Measurements from ENCODE around the gene RELL2. TPM values are rescaled to one million over a fixed set of nuclear protein-coding genes. Genes with fewer than 3 reads are reported as not detected.

Gene RELL2
- total RNA-seq, 1 donor from 2014 or later = 12.9 TPM

DNA sequence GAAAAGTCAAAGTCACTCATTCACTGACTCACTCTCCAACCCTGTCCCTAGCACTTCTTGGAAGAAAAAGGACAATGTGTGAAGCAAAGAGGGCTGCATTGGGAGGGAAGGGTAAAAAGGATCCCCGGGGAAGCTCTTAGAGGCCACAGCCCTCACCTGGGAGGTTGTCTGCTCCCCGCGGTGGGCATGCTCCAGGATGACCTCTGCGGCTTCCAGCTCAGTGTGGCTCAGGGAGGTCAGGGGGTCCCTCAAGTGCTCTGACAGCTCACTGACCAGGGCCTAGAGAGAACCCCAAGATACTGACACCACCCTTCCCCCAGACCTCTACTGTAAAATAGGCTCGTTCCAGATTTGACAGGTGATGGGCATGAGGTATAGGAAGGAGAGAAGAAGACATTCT, 10.4 kb downstream of the RELL2 start:
- no peak overlapping the region for H2AFZ ChIP-seq (ENCODE audit: low read depth, low read length)
- H3K4me1 Mint-ChIP-seq (ENCODE audit: low read depth, unreplicated experiment) = peaks cover 10% of the 10 kb centered on the region
- peaks cover 10% of the 10 kb centered on the region for H3K4me1 ChIP-seq (ENCODE audit: insufficient read depth, low read length)
- H3K27me3 Mint-ChIP-seq (ENCODE audit: low read depth, unreplicated experiment) = no peaks in the 10 kb centered on the region
- no peak overlapping the region for H3K9ac ChIP-seq (ENCODE audit: low read length)
- H3K4me3 ChIP-seq (ENCODE audit: insufficient read depth, low read depth, low read length) = no peak overlapping the region
- no peaks in the 10 kb centered on the region for H3K9me3 ChIP-seq (ENCODE audit: insufficient read depth, low read depth, low read length)
- H4K20me1 ChIP-seq (ENCODE audit: insufficient read depth, low read length) = peaks cover 14% of the 10 kb centered on the region
- FAIRE-seq (no peak), DNase-seq (ENCODE audit: low read depth) (no peak)
- H3K27ac Mint-ChIP-seq (ENCODE audit: unreplicated experiment) = no peak overlapping the region
- peaks cover 3% of the 10 kb centered on the region for H3K79me2 ChIP-seq (ENCODE audit: insufficient read depth, low read length)
- H3K36me3 ChIP-seq (ENCODE audit: insufficient read depth, low read length) = peaks cover 7% of the 10 kb centered on the region
- H3K36me3 Mint-ChIP-seq (ENCODE audit: low read depth, unreplicated experiment) = peaks cover 34% of the 10 kb centered on the region
- no peak overlapping the region for H3K4me2 ChIP-seq (ENCODE audit: low read length)
- TF ChIP-seq CTCF (IDR thresholded peaks at IDR 0.05; ENCODE audit: insufficient read depth, low read depth, low read length) (no peak), EZH2 (IDR thresholded peaks at IDR 0.05; ENCODE audit: insufficient read depth, low read length) (no peak)
- H3K27ac ChIP-seq (ENCODE audit: low read depth, low read length) = no peak overlapping the region
- H3K9me3 Mint-ChIP-seq (ENCODE audit: unreplicated experiment) = no peaks in the 10 kb centered on the region
- no peak overlapping the region for H3K4me3 Mint-ChIP-seq (ENCODE audit: unreplicated experiment)
- H3K27me3 ChIP-seq (ENCODE audit: insufficient read depth, low read length) = no peaks in the 10 kb centered on the region

GRCh38 chr5:141647851-141648250, 11.1 kb downstream of the RELL2 start:
- DNase-seq (ENCODE audit: low read depth) = no peak
- peaks cover 38% of the 10 kb centered on the region for H3K36me3 Mint-ChIP-seq (ENCODE audit: low read depth, unreplicated experiment)
- Histone ChIP-seq H3K4me3 (ENCODE audit: insufficient read depth, low read depth, low read length) (no peak overlapping the region), H3K27ac (ENCODE audit: low read depth, low read length) (no peak overlapping the region), H3K4me2 (ENCODE audit: low read length) (no peak overlapping the region), H3K9me3 (ENCODE audit: insufficient read depth, low read depth, low read length) (no peaks in the 10 kb centered on the region), H2AFZ (ENCODE audit: low read depth, low read length) (no peak overlapping the region), H3K4me1 (ENCODE audit: insufficient read depth, low read length) (peaks cover 10% of the 10 kb centered on the region), H3K9ac (ENCODE audit: low read length) (no peak overlapping the region), H4K20me1 (ENCODE audit: insufficient read depth, low read length) (peaks cover 11% of the 10 kb centered on the region), H3K79me2 (ENCODE audit: insufficient read depth, low read length) (peaks cover 3% of the 10 kb centered on the region), H3K36me3 (ENCODE audit: insufficient read depth, low read length) (peaks cover 7% of the 10 kb centered on the region), H3K27me3 (ENCODE audit: insufficient read depth, low read length) (no peaks in the 10 kb centered on the region)
- FAIRE-seq = no peak
- H3K27ac Mint-ChIP-seq (ENCODE audit: unreplicated experiment) = no peak overlapping the region
- TF ChIP-seq EZH2 (IDR thresholded peaks at IDR 0.05; ENCODE audit: insufficient read depth, low read length) (no peak), CTCF (IDR thresholded peaks at IDR 0.05; ENCODE audit: insufficient read depth, low read depth, low read length) (no peak)
- peaks cover 8% of the 10 kb centered on the region for H3K4me1 Mint-ChIP-seq (ENCODE audit: low read depth, unreplicated experiment)
- no peaks in the 10 kb centered on the region for H3K27me3 Mint-ChIP-seq (ENCODE audit: low read depth, unreplicated experiment)
- no peaks in the 10 kb centered on the region for H3K9me3 Mint-ChIP-seq (ENCODE audit: unreplicated experiment)
- H3K4me3 Mint-ChIP-seq (ENCODE audit: unreplicated experiment) = no peak overlapping the region

DNA sequence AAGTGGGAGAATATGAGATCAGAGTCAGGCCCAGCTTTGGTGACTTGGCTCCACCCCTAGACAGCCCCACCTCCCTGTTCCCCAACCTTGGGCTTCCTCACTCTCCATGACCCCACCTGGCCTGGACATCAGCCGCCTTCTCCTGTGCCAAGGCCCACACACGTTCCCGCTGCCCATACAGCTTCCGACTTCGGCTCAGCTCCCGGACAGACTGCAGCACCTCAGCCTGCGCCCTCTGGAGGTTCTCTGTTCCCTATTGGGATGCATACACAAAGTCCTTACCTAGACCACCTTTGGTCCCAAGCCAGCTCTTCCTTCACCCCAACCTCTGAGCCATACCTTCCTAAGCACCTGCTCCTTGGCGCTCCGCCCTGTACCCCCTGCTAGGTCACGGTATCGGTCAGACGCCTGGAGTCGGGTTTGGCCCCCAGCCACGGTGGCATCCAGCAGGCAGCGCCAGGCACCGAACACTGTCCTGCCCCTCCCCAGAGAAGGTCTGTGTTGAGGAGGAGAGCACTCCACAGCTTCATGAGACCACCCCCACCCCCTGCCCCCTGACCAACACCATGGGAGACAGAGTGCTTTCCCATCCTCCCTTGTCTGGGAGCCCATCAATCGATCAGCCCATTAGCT, 12.4 kb downstream of the RELL2 start:
- Histone ChIP-seq H3K79me2 (ENCODE audit: insufficient read depth, low read length) (peaks cover 3% of the 10 kb centered on the region), H3K9ac (ENCODE audit: low read length) (no peak overlapping the region), H2AFZ (ENCODE audit: low read depth, low read length) (no peak overlapping the region), H3K4me3 (ENCODE audit: insufficient read depth, low read depth, low read length) (no peak overlapping the region), H4K20me1 (ENCODE audit: insufficient read depth, low read length) (peaks cover 9% of the 10 kb centered on the region), H3K27ac (ENCODE audit: low read depth, low read length) (no peak overlapping the region), H3K4me1 (ENCODE audit: insufficient read depth, low read length) (peaks cover 13% of the 10 kb centered on the region), H3K4me2 (ENCODE audit: low read length) (no peak overlapping the region), H3K27me3 (ENCODE audit: insufficient read depth, low read length) (no peaks in the 10 kb centered on the region), H3K36me3 (ENCODE audit: insufficient read depth, low read length) (peaks cover 7% of the 10 kb centered on the region), H3K9me3 (ENCODE audit: insufficient read depth, low read depth, low read length) (no peaks in the 10 kb centered on the region)
- FAIRE-seq (no peak), DNase-seq (ENCODE audit: low read depth) (no peak)
- Mint-ChIP-seq H3K36me3 (ENCODE audit: low read depth, unreplicated experiment) (peaks cover 41% of the 10 kb centered on the region), H3K9me3 (ENCODE audit: unreplicated experiment) (no peaks in the 10 kb centered on the region), H3K4me1 (ENCODE audit: low read depth, unreplicated experiment) (peaks cover 9% of the 10 kb centered on the region), H3K27ac (ENCODE audit: unreplicated experiment) (no peak overlapping the region), H3K27me3 (ENCODE audit: low read depth, unreplicated experiment) (no peaks in the 10 kb centered on the region), H3K4me3 (ENCODE audit: unreplicated experiment) (no peak overlapping the region)
- TF ChIP-seq EZH2 (IDR thresholded peaks at IDR 0.05; ENCODE audit: insufficient read depth, low read length) (no peak), CTCF (IDR thresholded peaks at IDR 0.05; ENCODE audit: insufficient read depth, low read depth, low read length) (no peak)
